ENCODE data around the gene ZNF3.

- TF ChIP-seq FOSL1 (tag; conservative IDR thresholded peaks at IDR 0.05) (peak; percentile 39; the same call in 1 of the 2 replicates), NR1H2 (CRISPR knock-in tag; IDR thresholded peaks at IDR 0.05) (no peak), SRSF3 (IDR thresholded peaks at IDR 0.05; ENCODE audit: insufficient read depth, low read length) (no peak; the same call in 1 of the 2 replicates), SIN3A (IDR thresholded peaks at IDR 0.05; ENCODE audit: borderline replicate concordance in 2 of 2, control insufficient read depth in 1 of 2, low read depth in 2 of 2, low read length in 2 of 2) (peak; percentile 84 to 88; a peak in 2 of 4 replicates), USF2 (CRISPR knock-in tag; IDR thresholded peaks at IDR 0.05) (no peak)
Observed at GRCh38 chr7:100088621-100089457, 7.3 kb upstream of the ZNF3 start, which contains the start of gene COPS6.
